GM19035 (cell line): ENCODE measurements around the gene ZBTB39.
"Not testable (repeated sequence)": the region's sequence is repeated elsewhere in the genome, so short reads cannot be mapped to it uniquely, and the experiment has no call there.

Experiments
- ATAC-seq: cut with Tn5 transposase; IDR thresholded peaks from one replicate; pipeline ENCODE4 v1.9.1; 2021; ENCODE audit not compliant: unreplicated experiment

The ZBTB39 gene

GRCh38 chr12:56983386-56983785 lies 23.0 kb downstream of the ZBTB39 start:
- no peak for ATAC-seq

GRCh38 chr12:56982578-56983236 lies 23.6 kb downstream of the ZBTB39 start:
- not testable (repeated sequence) for ATAC-seq

GRCh38 chr12:56980941-56981530 lies 25.3 kb downstream of the ZBTB39 start:
- ATAC-seq: no peak

DNA sequence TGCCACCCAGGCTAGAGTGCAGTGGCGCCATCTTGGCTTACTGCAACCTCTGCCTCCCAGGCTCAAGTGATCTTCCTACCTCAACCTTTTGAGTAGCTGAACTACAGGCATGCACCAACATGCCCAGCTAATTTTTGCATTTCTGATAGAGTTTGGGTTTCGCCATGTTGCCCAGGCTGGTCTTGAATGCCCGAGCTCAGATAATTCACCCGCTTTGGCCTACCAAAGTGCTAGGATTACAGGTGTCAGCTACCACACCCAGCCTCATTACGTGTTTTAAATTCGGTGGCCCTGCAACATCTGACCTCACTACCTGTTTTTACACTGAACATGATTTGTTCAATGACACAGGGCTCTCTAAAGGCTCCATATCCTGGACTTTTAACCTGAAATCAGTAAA lies 26.1 kb downstream of the ZBTB39 start:
- ATAC-seq: no peak

DNA sequence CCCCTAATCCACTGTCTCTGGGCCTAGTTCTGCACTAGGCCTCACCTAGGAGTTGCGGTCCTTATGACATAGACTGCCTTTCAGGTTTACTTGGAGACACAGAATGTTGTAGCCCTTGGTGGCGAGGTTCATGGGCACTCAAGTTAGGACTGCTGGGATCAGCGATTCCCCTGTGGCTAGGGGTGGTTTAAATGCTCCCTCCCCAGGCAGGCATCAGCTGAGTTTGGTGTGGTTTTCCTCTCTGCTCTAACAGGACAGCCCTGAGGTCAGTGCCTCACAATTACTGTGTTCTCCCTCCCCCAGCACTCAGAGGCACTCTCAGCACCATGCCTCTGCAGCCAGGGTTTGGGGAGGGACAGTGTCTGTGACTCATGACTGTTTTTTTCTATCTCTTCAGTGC lies 26.7 kb downstream of the ZBTB39 start:
- ATAC-seq: no peak

- no peak for ATAC-seq
Observed at GRCh38 chr12:56978397-56979138, 27.8 kb downstream of the ZBTB39 start.

GRCh38 chr12:56977361-56977760 lies 29.0 kb downstream of the ZBTB39 start:
- not testable (repeated sequence) for ATAC-seq

- not testable (repeated sequence) for ATAC-seq
Observed at GRCh38 chr12:56974224-56974623, 32.1 kb downstream of the ZBTB39 start.

DNA sequence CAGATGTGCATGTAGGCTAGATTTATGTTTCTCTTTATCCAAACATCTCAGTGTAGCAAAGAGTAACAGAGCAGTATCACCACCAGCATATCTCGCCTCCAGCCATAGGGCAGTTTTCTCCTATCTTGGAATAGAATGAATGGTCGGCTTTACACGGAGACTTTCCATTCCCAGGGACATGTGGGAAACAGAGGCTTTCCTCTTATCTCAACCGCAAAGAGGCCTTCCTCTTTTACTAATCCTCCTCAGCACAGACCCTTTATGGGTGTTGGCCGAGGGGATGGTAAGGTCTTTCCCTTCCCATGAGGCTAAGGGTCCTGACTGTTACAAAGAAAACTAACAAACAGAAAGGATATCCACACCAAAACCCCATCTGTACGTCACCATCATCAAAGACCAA lies 37.4 kb downstream of the ZBTB39 start:
- not testable (repeated sequence) for ATAC-seq

DNA sequence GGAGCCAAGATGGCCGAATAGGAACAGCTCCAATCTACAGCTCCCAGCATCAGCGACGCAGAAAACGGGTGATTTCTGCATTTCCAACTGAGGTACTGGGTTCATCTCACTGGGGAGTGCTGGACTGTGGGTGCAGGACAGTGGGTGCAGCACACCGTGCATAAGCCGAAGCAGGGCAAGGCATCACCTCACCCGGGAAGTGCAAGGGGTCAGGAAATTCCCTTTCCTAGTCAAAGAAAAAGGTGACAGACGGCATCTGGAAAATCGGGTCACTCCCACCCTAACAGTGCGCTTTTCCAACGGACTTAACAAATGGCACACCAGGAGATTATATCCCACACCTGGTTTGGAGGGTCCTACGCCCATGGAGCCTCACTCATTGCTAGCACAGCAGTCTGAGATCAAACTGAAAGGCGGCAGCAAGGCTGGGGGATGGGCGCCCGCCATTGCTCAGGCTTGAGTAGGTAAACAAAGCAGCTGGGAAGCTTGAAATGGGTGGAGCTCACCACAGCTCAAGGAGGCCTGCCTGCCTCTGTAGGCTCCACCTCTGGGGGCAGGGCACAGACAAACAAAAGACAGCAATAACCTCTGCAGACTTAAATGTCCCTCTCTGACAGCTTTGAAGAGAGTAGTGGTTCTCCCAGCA lies 40.2 kb downstream of the ZBTB39 start:
- ATAC-seq: not testable (repeated sequence)

GRCh38 chr12:56965124-56965523 lies 41.2 kb downstream of the ZBTB39 start:
- not testable (repeated sequence) for ATAC-seq

DNA sequence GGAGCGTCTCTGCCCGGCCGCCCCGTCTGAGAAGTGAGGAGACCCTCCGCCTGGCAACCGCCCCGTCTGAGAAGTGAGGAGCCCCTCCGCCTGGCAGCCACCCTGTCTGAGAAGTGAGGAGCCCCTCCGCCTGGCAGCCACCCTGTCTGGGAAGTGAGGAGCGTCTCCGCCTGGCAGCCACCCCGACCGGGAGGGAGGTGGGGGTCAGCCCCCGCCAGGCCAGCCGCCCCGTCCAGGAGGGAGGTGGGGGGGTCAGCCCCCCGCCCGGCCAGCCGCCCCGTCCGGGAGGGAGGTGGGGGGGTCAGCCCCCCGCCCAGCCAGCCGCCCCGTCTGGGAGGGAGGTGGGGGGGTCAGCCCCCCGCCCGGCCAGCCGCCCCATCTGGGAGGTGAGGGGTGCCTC lies 42.8 kb downstream of the ZBTB39 start:
- not testable (repeated sequence) for ATAC-seq

DNA sequence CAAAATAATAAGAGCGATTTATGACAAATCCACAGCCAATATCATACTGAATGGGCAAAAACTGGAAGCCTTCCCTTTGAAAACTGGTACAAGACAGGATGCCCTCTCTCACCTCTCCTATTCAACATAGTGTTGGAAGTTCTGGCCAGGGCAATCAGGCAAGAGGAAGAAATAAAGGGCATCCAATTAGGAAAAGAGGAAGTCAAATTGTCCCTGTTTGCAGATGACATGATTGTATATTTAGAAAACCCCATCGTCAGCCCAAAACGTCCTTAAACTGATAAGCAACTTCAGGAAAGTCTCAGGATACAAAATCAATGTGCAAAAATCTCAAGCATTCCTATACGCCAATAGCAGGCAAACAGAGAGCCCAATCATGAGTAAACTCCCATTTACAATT lies 44.1 kb downstream of the ZBTB39 start:
- ATAC-seq: not testable (repeated sequence)

DNA sequence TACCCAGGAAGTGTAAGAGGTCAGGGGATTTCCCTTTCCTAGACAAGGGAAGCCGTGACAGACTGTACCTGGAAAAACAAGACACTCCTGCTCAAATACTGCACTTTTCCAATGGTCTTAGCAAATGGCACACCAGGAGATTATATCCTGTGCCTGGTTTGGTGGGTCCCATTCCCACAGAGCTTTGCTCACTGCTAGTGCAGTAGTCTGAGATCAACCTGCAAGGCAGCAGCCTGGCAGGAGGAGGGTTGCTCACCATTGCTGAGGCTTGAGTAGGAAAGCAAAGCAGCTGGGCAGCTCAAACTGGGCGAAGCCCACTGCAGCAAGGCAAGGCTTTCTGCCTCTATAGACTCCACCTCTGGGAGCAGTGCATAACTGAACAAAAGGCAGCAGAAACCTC lies 47.9 kb downstream of the ZBTB39 start:
- no peak for ATAC-seq

GRCh38 chr12:56957229-56958052 lies 48.9 kb downstream of the ZBTB39 start, which contains the start of gene RDH16:
Gene RDH16, minus strand, starts transcription at chr12:56957608. Its CDS starts 146 bp downstream, at chr12:56957462.
- ATAC-seq: no peak

GRCh38 chr12:56955631-56956256 lies 50.6 kb downstream of the ZBTB39 start:
- no peak for ATAC-seq

DNA sequence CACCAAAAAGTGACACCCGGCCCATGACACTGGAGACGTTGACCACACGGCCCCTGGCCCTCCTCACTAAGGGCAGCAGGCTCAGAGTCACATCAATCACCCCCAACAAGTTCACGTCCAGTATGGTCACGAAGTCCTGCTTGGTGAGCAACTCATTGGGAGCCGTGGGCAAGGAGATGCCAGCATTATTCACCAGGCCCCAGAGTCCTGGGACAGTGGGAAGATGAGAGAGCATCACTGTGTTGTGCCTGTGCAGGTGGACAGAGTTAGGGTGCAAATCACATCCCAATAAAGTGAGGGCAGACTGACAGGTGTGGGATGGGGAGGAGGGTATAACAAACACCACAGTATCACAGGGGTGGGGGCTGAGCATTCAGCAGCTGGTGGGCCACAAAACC lies 51.4 kb downstream of the ZBTB39 start:
- no peak for ATAC-seq

GRCh38 chr12:56954057-56954957 lies 52.0 kb downstream of the ZBTB39 start:
- no peak for ATAC-seq

DNA sequence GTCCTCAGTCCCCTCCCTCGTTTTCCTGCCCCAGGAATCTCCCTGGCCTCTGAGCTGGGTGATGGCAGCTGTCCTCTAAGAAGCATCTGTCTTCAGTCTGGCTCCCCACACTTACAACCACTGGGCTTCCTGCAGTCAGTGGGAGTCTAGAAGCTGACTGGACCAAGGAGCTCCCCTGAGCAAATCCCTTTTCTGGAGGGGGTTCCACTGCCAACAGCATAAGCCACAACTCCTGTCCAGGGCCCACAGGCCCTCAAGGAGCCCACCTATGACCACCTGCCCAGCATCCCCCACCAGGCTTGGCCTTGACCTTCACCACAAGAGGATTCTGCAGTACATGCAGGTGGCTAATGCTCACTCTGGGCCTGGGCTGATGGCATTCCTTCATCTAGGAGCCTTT lies 53.0 kb downstream of the ZBTB39 start:
- ATAC-seq: no peak
